ENCODE data around the gene PPOX. TPM values are rescaled to one million over a fixed set of nuclear protein-coding genes. Genes with fewer than 3 reads are reported as not detected.

PPOX gene
- total RNA-seq, 1 donor from 2014 or later, result 28.3 TPM

DNA sequence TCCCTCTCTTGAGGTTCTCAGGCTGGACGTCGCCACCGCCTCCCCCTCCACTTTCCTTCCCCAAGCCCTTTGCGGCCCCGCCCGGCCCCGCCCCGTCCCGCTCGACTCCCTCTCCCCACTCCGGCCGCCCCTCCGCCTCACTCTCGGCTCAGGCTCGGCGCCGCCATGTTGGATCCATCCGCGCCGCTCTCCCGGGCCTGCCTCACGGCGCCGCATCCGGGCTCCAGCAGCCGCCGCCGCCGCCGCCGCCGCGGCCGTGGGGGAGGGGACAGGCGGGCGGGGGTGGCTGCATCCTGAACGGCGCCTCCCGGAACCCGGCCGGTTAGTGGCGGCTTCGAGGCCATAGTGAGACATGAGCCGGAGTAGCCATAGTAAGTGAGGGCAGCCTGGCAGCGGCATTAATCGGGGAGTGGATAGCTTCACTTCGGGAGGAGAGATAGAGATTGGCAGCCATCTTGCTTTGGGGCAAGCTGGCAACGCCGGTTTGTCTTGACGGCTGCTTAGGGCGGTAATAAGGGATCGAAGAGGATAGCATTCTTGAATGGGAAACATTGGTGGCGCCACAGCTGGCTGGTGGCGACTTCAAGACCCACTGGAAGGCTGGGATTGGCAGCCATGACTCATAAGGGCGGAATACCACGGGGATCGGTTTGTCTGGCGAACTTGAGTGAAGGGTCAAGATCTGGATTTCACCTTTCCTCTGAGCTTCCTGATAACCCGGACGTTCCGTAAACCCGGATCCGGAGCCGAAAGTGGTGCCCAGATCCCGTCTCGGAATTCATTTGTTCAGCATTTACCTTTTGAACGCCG lies 33.6 kb upstream of the PPOX start, which contains the start of gene DEDD:
Gene DEDD (minus strand): TSS at position 258 of the 810 bp plus-strand sequence. CDS start 8,205 bp downstream, outside the sequence.
- TF ChIP-seq, protein P1, sequence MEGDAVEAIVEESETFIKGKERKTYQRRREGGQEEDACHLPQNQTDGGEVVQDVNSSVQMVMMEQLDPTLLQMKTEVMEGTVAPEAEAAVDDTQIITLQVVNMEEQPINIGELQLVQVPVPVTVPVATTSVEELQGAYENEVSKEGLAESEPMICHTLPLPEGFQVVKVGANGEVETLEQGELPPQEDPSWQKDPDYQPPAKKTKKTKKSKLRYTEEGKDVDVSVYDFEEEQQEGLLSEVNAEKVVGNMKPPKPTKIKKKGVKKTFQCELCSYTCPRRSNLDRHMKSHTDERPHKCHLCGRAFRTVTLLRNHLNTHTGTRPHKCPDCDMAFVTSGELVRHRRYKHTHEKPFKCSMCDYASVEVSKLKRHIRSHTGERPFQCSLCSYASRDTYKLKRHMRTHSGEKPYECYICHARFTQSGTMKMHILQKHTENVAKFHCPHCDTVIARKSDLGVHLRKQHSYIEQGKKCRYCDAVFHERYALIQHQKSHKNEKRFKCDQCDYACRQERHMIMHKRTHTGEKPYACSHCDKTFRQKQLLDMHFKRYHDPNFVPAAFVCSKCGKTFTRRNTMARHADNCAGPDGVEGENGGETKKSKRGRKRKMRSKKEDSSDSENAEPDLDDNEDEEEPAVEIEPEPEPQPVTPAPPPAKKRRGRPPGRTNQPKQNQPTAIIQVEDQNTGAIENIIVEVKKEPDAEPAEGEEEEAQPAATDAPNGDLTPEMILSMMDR (IDR thresholded peaks at IDR 0.05; ENCODE audit: insufficient read depth, low read length, poor library complexity, severe bottlenecking), result no peak
- H3K4me3 ChIP-seq (ENCODE audit: low read depth, low read length), result peak within 1 kb of the TSS; percentile 92

DNA sequence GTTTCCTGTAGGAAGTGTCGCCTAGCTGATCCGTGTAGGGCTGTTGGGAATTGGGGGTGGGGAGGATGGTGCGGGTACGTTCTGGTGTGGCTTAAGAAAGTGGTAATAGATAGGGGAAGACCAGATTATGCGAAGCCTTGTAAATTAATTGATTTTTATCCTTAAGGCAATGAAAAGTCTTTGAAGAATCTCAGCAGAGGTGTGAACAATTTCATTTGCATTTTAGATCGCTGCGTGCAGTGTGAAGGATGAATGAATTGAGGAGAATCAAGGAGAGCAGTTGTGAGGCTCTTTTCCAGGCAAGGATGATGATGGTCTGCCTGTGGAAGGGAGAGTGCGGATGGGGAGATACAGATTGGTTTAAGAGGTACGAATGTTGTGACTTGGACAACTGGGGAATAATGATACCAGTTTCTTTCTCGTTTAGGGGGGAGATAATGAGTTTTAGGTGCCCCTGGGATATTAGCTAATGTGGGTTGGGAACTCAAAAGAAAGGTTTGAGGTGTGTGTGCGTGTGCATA lies 32.9 kb upstream of the PPOX start:
- peak overlapping the region; percentile 92 for H3K4me3 ChIP-seq (ENCODE audit: low read depth, low read length)
- no peaks in the 10 kb centered on the region for H3K27me3 ChIP-seq (ENCODE audit: control insufficient read depth, insufficient read depth, low read length)
- TF ChIP-seq, protein P1 (IDR thresholded peaks at IDR 0.05; ENCODE audit: insufficient read depth, low read length, poor library complexity, severe bottlenecking), result no peak
- no peak for DNase-seq (ENCODE audit: low read depth)
- no peaks in the 10 kb centered on the region for H3K36me3 ChIP-seq (ENCODE audit: control insufficient read depth, insufficient read depth, low read length)

More for the DNA sequence above, 33.6 kb upstream of the PPOX start, which contains the start of gene DEDD:
- peak; percentile 89 for DNase-seq (ENCODE audit: low read depth)
- Histone ChIP-seq H3K27me3 (ENCODE audit: control insufficient read depth, insufficient read depth, low read length) (no peaks in the 10 kb centered on the region), H3K36me3 (ENCODE audit: control insufficient read depth, insufficient read depth, low read length) (no peaks in the 10 kb centered on the region)

DNA sequence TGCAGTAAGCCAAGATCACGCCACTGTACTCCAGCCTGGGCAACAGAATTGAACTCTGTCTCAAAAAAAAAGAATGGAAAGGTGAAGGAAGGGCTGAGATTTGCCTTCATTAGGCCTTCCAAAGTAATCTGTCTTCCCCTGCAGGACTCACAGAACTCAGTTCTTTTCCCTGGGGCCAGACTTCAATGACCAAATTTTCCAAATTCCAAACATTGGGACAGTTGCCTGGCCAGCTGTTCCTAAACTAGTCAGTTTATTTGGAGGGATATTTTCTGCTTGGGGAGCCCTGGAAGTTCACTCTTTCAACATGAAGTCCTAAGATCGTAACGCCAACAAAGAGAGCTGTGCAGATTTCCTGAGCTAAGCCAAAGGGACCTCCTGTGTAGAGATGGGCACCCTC lies 28.3 kb upstream of the PPOX start:
- Histone ChIP-seq H3K4me3 (ENCODE audit: low read depth, low read length) (no peak overlapping the region), H3K27me3 (ENCODE audit: control insufficient read depth, insufficient read depth, low read length) (no peaks in the 10 kb centered on the region), H3K36me3 (ENCODE audit: control insufficient read depth, insufficient read depth, low read length) (no peaks in the 10 kb centered on the region)
- TF ChIP-seq, protein P1 (IDR thresholded peaks at IDR 0.05; ENCODE audit: insufficient read depth, low read length, poor library complexity, severe bottlenecking), result no peak
- no peak for DNase-seq (ENCODE audit: low read depth)

DNA sequence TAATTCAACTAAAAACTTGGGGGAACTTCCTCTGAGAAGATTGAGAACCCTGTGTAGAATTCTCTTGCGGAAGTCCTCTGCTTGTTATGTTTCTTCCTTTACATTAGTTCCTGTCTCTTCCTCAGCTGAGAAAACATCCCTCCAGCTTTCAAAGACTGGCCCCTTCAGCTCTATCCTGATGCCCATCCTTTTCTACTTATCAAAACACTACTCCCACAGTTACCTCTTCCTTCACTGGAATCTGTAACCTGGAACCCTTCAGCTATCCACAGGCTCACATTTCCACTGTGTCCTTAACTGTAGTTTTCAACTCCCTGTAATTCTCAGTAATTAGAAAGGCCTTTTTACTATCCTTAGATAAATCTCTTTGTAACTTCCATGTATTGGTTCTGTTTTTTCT lies 27.8 kb upstream of the PPOX start:
- no peak overlapping the region for H3K4me3 ChIP-seq (ENCODE audit: low read depth, low read length)
- no peak for DNase-seq (ENCODE audit: low read depth)

DNA sequence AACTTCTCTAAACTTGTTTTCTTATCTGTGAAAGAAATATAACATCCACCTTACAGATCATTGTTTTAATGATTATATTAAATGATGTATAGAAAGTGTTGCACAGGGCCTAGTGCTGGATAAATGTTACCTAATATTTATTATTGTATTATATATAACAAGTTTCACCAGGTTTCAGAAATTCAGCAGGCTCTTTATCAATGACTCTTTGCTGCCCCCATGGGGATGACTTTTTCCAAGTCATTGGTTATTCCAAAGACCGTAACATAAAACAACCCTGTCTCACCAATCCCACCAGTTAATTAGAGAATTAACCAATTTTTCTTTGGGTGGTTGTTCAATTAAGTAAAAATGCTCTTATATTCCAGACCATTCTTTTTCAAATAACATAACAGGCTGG lies 26.5 kb upstream of the PPOX start:
- H3K4me3 ChIP-seq (ENCODE audit: low read depth, low read length), result no peak overlapping the region
- H3K27me3 ChIP-seq (ENCODE audit: control insufficient read depth, insufficient read depth, low read length), result no peaks in the 10 kb centered on the region
- TF ChIP-seq, protein P1 (IDR thresholded peaks at IDR 0.05; ENCODE audit: insufficient read depth, low read length, poor library complexity, severe bottlenecking), result peak; percentile 60
- H3K36me3 ChIP-seq (ENCODE audit: control insufficient read depth, insufficient read depth, low read length), result no peaks in the 10 kb centered on the region
- DNase-seq (ENCODE audit: low read depth), result no peak

More for the DNA sequence above, 27.8 kb upstream of the PPOX start:
- H3K27me3 ChIP-seq (ENCODE audit: control insufficient read depth, insufficient read depth, low read length), result no peaks in the 10 kb centered on the region
- TF ChIP-seq, protein P1 (IDR thresholded peaks at IDR 0.05; ENCODE audit: insufficient read depth, low read length, poor library complexity, severe bottlenecking), result no peak
- H3K36me3 ChIP-seq (ENCODE audit: control insufficient read depth, insufficient read depth, low read length), result no peaks in the 10 kb centered on the region
